Esophagus muscularis mucosa (tissue), 4 donors: Measurements from ENCODE around the gene TBKBP1. TPM values are rescaled to one million over a fixed set of nuclear protein-coding genes. Genes with fewer than 3 reads are reported as not detected.

Experiments
- DNase-seq: peaks from one replicate; pipeline ENCODE4 v3.0.0-alpha.2; 2017; ENCODE audit errors: extremely low spot score
- H3K27ac ChIP-seq, 4 donors: fragments of 200-600 bp; sonication (generic); replicated peaks in 1 of 4; 1 replicate in 3 of 4; 2 replicates in 1 of 4; pipeline ENCODE4 v1.5.1; 2016 to 2019; ENCODE audit warnings: mild to moderate bottlenecking in 1 of 4
- H3K27me3 ChIP-seq, 4 donors: fragments of 200-600 bp; sonication (generic); one replicate each; pipeline versions ENCODE4 v1.5.1 to v1.6.0; 2016 to 2019
- H3K36me3 ChIP-seq, 4 donors: fragments of 200-600 bp; sonication (generic); one replicate each; pipeline ENCODE4 v1.5.1; 2016 to 2019
- H3K4me1 ChIP-seq, 4 donors: fragments of 200-600 bp; sonication (generic); one replicate each; pipeline ENCODE4 v1.5.1; 2016 to 2019
- H3K4me3 ChIP-seq, 4 donors: fragments of 200-600 bp; sonication (generic); 1 replicate in 2 of 4; 2 replicates in 2 of 4; pipeline ENCODE4 v1.5.1; 2016 to 2019; ENCODE audit warnings: mild to moderate bottlenecking in 4 of 4, moderate library complexity in 1 of 4
- H3K9me3 ChIP-seq, 4 donors: fragments of 200-600 bp; sonication (generic); 1 replicate in 3 of 4; 2 replicates in 1 of 4; pipeline ENCODE4 v1.5.1; 2016 to 2019
- CTCF ChIP-seq, 3 experiments: fragments of 200-600 bp in 2 of 3; fragments of 450-650 bp in 1 of 3; sonication (generic) in 2 of 3; IDR thresholded peaks; one replicate each; pipeline ENCODE4 v1.5.1; 2017 to 2019; ENCODE audit warnings: antibody characterized with exemption in 3 of 3, mild to moderate bottlenecking in 2 of 3, moderate library complexity in 1 of 3
- EP300 ChIP-seq: sonication (generic); formaldehyde crosslinking; IDR thresholded peaks from one replicate; pipeline ENCODE4 v1.6.1; 2017; ENCODE audit warnings: antibody characterized with exemption
- POLR2A ChIP-seq: fragments of 450-650 bp; IDR thresholded peaks from one replicate; pipeline ENCODE4 v1.6.1; 2017; ENCODE audit warnings: antibody characterized with exemption, moderate library complexity, mild to moderate bottlenecking, low read depth
- POLR2AphosphoS5 ChIP-seq, 2 donors: sonication (generic); formaldehyde crosslinking; IDR thresholded peaks; one replicate each; pipeline ENCODE4 v1.6.1; 2017; ENCODE audit warnings: antibody characterized with exemption in 2 of 2
- WGBS: methylation state at CpG from one replicate; pipeline ENCODE4 v1.1.5; 2018; 5-methylcytosine and 5-hydroxymethylcytosine counted together
- intact Hi-C: fragments of 100-400 bp; cut with DNase I; formaldehyde crosslinking; loops from one replicate; pipeline ENCODE4 v1.15.1; 2023
- total RNA-seq, 4 donors: library from RNA; depleted of rRNA; stranded (reverse); fragments of >200 nt; gene quantifications; one replicate each; pipeline versions ENCODE4 v1.1.0 to v1.2.1, GENCODE V29; 2016

Gene TBKBP1
- total RNA-seq, 4 donors from 2014 or later: 11.9 to 26.9 (median 21.2) TPM

GRCh38 chr17:47741793-47742145 is 47.8 kb downstream of the TBKBP1 start:
- no peaks in the 10 kb centered on the region for H3K36me3 ChIP-seq
- intact Hi-C loops: no loop called here
- no peak for DNase-seq
- no peak overlapping the region for H3K4me3 ChIP-seq
- H3K27me3 ChIP-seq: peaks cover 0 to 82% (median 9%) of the 10 kb centered on the region in 4 donors
- no peak overlapping the region for H3K27ac ChIP-seq
- WGBS: 88% methylated on average over 9 of the region's 9 CpGs
- H3K9me3 ChIP-seq: no peaks in the 10 kb centered on the region
- no peak for TF ChIP-seq EP300
- no peak for TF ChIP-seq CTCF (IDR thresholded peaks at IDR 0.05)
- no peak for TF ChIP-seq POLR2AphosphoS5 (IDR thresholded peaks at IDR 0.05)
- peaks cover 0 to 6% (median 0%) of the 10 kb centered on the region in 4 donors for H3K4me1 ChIP-seq

- intact Hi-C loops: no loop called here
- H3K4me1 ChIP-seq: peaks cover 0 to 6% (median 0%) of the 10 kb centered on the region in 4 donors
- 45% methylated on average over 15 of the region's 26 CpGs for WGBS
Measured at GRCh38 chr17:47742319-47743181, 48.6 kb downstream of the TBKBP1 start.

GRCh38 chr17:47744168-47745036 is 50.4 kb downstream of the TBKBP1 start:
- intact Hi-C loops: no loop called here
- 76% methylated on average over 22 of the region's 22 CpGs for WGBS
- Histone ChIP-seq H3K4me3 (no peak overlapping the region), H3K9me3 (no peaks in the 10 kb centered on the region), H3K27ac (no peak overlapping the region), H3K4me1 (peaks cover 0 to 6% (median 0%) of the 10 kb centered on the region in 4 donors), H3K36me3 (no peaks in the 10 kb centered on the region), H3K27me3 (peaks cover 0 to 58% (median 9%) of the 10 kb centered on the region in 4 donors)
- DNase-seq: no peak
- TF ChIP-seq POLR2AphosphoS5 (IDR thresholded peaks at IDR 0.05): no peak
- no peak for TF ChIP-seq CTCF (IDR thresholded peaks at IDR 0.05)
- TF ChIP-seq POLR2A: no peak
- no peak for TF ChIP-seq EP300

More at GRCh38 chr17:47742319-47743181, 48.6 kb downstream of the TBKBP1 start:
- H3K27ac ChIP-seq: no peak overlapping the region
- H3K36me3 ChIP-seq: no peaks in the 10 kb centered on the region
- no peak for DNase-seq
- H3K27me3 ChIP-seq: peaks cover 0 to 77% (median 9%) of the 10 kb centered on the region in 4 donors
- no peaks in the 10 kb centered on the region for H3K9me3 ChIP-seq
- no peak for TF ChIP-seq EP300
- TF ChIP-seq POLR2A: no peak
- peak in 2 of 3 experiments; percentile 17 to 20 for TF ChIP-seq CTCF (IDR thresholded peaks at IDR 0.05)
- no peak overlapping the region for H3K4me3 ChIP-seq

DNA sequence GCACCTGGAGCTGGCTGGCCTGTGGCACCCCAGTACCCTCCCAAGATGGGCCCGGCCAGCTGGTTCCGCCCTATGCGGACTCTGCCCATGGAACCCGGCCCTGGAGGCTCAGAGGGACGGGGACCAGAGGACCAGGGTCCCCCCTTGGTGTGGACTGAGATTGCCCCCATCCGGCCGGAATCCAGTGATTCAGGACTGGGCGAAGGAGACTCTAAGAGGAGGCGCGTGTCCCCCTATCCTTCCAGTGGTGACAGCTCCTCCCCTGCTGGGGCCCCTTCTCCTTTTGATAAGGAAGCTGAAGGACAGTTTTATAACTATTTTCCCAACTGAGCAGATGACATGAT is 51.0 kb downstream of the TBKBP1 start:
- WGBS: 76% methylated on average over 10 of the region's 10 CpGs

DNA sequence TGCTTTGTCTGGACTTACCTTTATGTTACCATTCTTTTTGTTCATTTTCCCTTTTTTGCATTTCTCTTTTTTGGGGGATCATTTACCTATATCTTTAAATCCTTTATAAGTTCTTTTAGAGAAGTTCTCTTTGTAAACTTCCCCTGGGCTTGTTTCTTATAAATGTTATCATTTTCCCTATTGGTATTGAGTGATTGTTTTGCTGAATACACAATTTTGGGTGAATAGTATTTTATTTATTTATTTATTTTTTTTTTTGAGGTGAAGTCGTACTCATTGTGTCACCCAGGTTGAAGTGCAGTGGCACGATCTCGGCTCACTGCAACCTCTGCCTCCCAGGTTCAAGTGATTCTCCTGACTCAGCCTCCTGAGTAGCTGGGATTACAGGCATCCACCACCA is 57.5 kb downstream of the TBKBP1 start:
- intact Hi-C loops: no loop called here
- 83% methylated on average over 3 of the region's 3 CpGs for WGBS
- TF ChIP-seq EP300: no peak
- TF ChIP-seq CTCF (IDR thresholded peaks at IDR 0.05): no peak
- DNase-seq: no peak
- peaks cover 0 to 50% (median 0%) of the 10 kb centered on the region in 4 donors for H3K27me3 ChIP-seq
- H3K9me3 ChIP-seq: peaks cover 0 to 7% (median 4%) of the 10 kb centered on the region in 4 donors
- H3K4me1 ChIP-seq: no peaks in the 10 kb centered on the region
- no peak overlapping the region for H3K4me3 ChIP-seq
- no peaks in the 10 kb centered on the region for H3K36me3 ChIP-seq
- H3K27ac ChIP-seq: no peak overlapping the region

More for the DNA sequence above, 51.0 kb downstream of the TBKBP1 start:
- no peaks in the 10 kb centered on the region for H3K9me3 ChIP-seq
- peaks cover 0 to 57% (median 9%) of the 10 kb centered on the region in 4 donors for H3K27me3 ChIP-seq
- intact Hi-C loops: no loop called here
- H3K27ac ChIP-seq: no peak overlapping the region
- H3K36me3 ChIP-seq: no peaks in the 10 kb centered on the region
- H3K4me3 ChIP-seq: no peak overlapping the region
- TF ChIP-seq EP300: no peak
- DNase-seq: no peak
- H3K4me1 ChIP-seq: peaks cover 0 to 6% (median 0%) of the 10 kb centered on the region in 4 donors
